GM08714 (cell line): Measurements from ENCODE around the gene PRDM1.

Experiments
- H3K4me3 ChIP-seq: fragments of 200-500 bp; sonication (Bioruptor generic); 2 replicates; pipeline ENCODE4 v1.5.1; 2014; ENCODE audit warnings: mild to moderate bottlenecking, low read length, inconsistent platforms
- ZNF274 ChIP-seq: IDR thresholded peaks from 2 replicates; pipeline ENCODE4 v1.6.1; 2012; ENCODE audit warnings: mild to moderate bottlenecking, low read depth, low read length

Gene PRDM1

DNA sequence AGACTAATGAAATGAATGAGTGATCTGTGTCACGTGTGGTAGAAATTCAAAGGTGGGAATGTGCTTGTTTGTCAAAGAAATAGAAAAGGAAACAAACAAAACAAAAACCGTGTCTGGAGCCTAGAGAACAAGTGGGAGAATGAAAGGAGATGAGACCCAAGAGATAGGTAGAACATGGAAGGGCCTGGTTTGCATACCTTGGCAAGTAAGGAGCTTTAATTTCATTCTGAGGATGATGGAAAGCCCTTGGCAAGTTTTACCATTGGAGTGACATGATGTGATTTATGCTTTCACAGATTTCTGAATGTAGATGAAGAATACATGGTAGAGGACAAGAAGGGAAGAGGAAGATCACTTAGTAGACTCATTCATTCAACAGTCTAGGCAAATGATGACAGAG lies 26.8 kb upstream of the PRDM1 start:
- TF ChIP-seq ZNF274 = no peak

DNA sequence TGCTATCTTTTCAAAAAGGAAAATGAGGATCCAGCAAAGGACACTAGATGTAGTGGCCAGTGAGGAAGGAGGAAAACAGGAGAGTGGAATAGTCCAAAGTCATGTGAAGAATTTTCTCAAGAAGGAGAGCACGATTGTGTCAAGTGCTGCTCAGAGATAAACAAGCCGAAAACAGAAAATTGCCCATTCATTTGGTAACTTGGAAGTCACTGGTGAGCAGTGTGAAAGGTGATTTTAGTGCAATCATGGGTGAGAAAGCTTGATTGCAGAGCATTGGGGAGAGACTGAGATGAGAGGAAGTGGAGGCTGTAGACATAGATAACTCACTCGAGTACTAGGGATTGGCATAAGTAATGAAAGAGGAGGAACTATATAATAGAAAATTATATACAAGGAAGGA lies 26.0 kb upstream of the PRDM1 start:
- no peak overlapping the region for H3K4me3 ChIP-seq
- no peak for TF ChIP-seq ZNF274

More for the DNA sequence above, 26.8 kb upstream of the PRDM1 start:
- H3K4me3 ChIP-seq = no peak overlapping the region

DNA sequence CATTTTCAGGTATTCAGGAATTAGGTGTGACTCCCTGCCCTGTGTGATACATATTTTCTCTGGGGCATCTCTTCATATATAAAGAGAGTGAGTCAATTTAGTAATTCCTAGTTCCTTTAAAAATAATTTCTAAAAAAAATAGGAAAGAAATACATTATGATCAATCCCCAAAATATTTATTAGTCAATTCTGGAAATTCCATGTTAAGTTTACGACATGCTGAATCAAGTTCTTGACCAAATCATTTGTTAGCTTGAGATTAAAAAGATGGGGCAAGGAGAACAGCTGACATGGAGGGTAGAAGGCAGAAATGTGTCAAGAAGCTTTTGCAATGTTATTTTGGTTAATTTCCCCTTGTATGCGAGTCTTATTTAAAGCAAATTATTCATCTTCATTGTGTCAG lies 22.7 kb upstream of the PRDM1 start:
- TF ChIP-seq ZNF274 = no peak
- H3K4me3 ChIP-seq = no peak overlapping the region

DNA sequence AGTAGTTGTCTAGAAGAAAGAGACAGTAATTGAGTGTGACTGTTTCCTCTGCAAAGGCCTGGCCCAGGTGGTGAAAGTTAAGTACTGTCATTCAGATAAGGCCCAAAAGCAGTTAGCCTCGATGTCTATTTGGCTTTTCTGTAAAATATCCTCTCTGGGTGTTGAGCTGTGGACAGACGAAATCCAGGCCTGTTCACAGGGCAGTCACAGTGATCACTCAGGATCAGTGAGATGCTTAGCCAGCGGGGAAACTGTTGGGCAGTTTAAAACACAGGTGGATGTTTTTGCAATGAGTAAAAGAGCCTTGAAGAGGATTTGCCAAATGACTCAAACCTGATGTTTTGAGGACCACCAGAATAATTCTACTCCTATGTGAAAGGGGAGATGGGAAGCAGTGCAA lies 22.0 kb upstream of the PRDM1 start:
- TF ChIP-seq ZNF274 = no peak
- no peak overlapping the region for H3K4me3 ChIP-seq

DNA sequence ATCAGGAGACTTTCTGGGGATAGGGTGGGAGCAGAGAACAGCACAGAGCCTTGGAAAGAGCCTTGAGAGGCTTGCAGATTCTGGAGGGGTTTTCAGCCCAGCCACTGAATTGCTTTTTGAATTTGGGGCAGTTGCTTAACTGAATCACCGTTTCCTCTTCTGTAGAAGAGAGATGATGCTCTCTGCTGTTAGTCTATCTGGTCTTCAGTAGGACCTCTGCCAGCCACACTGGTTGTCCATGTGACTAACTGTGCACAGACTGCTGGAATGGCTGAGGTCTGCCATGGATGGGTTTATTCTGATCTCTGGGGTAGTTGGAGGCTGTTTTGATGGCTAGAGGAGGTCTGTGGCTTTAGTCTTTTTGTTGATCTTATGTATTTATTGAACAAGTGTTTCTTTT lies 21.4 kb upstream of the PRDM1 start:
- H3K4me3 ChIP-seq = no peak overlapping the region
- TF ChIP-seq ZNF274 = no peak

DNA sequence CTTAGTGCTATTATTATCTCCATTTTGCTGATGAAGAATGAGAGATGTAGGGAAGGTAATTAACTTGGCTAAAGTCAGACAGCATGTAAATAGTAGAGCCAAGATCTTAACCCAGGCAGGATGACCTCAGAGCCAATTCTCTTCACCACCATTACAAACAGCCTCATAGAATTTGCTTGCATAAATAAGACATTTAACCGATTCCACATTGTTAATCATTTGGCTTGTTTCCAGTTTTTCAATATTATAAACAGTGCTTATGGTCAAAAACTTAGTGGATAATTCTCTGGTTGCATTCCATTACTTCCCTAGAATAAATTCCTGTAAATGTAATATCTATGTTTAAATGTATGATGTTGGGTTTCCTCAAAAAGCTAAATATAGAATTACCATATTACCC lies 19.1 kb upstream of the PRDM1 start:
- no peak overlapping the region for H3K4me3 ChIP-seq
- no peak for TF ChIP-seq ZNF274

DNA sequence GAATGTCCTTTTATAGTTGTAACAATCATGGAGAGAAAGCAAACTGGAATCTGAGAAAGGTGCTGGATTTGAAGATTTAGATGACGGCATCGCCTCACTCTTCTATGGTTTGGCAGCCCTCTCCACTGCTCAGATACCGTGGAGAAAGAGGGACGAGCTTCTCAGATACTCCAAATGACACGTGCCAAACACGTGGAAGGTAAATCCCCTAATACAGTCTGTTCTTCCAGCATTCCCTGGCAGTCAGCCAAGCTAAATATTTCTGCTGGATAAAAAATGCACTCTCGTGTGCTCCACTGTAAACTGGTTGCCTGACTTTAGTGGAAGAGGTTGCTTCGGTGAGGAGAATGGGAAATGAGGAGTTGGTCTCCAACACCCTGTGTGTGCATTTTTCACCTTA lies 16.7 kb upstream of the PRDM1 start:
- no peak for TF ChIP-seq ZNF274
- H3K4me3 ChIP-seq = no peak overlapping the region

DNA sequence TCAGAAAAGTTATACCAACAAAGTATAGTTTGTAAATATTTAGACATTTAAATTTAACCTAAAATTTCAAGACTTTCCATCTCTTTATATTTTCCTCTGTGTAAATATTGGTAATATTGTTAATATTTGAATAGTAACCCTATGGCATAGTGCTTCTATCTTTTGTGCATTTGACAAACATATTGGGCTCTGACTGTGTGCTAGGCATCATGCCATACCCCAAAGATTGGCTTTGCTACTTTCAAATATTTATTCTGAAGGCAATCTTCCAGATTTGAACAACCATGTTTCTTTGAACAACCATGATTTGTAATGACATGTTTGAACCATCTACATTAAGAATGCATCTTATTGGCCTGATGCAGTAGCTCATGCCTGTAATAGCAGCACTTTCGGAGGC lies 15.5 kb upstream of the PRDM1 start:
- no peak for TF ChIP-seq ZNF274
- no peak overlapping the region for H3K4me3 ChIP-seq

DNA sequence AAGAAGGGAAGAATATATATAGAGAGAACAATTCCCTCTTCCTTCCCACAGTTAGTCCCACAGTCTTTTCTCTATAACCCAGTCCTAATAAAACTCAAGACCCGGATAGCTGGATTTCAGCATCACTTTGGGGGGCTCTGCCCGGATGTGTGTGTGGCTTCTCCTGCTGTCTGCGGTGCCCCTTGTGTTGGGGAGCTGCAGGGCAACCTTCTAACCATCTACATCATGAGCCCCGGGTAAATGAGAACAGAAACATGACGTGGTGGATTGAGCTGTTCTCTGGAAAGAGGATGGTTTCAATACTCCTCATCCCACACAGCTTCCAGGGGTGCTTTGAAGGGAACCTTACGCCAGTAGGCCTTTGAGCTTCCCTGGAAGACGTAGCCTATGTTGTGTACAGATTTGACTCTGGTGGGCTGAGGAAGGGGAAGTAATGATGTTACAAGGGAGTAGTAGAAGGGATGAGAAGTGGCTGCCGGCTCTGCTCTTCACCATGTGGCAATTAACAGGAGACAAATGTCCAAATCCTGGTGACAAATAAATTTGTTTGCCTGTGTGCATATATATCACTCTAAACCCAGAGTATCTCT lies 13.5 kb upstream of the PRDM1 start:
- TF ChIP-seq ZNF274 = no peak
- no peak overlapping the region for H3K4me3 ChIP-seq

DNA sequence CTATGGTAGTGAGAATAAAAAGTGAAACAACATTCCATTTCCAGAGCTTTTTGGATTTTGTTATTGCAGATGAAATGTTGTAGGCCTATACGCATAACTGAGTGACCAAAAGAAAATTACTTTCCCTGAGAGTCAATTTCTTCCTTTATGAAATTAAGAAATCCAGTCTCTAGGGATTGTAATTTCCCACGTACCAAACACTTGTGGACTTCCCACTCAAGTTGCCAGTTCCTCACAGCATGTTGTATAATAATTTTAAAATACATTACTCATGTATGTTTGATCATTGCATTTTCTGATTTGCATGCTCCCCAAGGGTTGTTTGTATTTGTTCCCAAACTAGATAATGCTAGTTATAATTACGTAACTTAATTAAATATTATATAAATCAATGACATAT lies 12.0 kb upstream of the PRDM1 start:
- TF ChIP-seq ZNF274 = no peak
- no peak overlapping the region for H3K4me3 ChIP-seq

DNA sequence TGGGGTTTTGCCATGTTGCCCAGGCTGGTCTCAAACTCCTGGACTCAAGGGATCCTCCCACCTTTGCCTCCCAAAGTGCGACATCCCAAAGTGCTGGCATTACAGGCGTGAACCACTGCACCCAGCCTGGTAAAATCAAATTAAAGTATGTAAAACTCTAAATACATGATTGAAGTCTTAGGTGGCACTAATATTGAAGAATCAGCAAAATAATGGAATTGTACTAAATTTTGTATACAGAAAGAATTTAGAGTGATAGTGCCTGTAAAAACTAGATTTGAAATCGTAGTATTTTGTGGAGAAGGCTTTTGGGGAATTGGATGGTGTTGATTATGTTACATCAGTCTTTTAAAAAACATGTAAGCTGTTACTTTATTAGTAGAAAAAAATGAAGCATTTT lies 10.0 kb upstream of the PRDM1 start:
- no peak overlapping the region for H3K4me3 ChIP-seq
- no peak for TF ChIP-seq ZNF274

DNA sequence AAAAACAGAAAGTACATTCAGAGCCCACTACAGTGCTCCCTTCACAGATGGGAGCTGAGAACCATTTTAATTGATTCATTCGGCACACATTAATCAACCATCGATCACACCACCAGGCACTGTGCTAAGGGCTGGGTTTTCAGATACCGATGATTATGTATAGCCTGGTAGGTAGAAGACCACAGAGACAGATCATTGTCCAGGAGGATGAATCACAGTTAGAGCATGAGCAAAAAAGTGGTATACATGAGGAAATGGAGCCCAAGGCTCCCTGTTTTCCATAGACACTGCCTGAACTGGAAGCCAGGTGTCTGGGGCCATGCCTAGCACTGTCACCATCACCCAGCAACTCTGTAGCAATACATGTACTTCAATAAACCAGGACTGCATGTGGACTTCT lies 9.0 kb upstream of the PRDM1 start:
- no peak for TF ChIP-seq ZNF274

DNA sequence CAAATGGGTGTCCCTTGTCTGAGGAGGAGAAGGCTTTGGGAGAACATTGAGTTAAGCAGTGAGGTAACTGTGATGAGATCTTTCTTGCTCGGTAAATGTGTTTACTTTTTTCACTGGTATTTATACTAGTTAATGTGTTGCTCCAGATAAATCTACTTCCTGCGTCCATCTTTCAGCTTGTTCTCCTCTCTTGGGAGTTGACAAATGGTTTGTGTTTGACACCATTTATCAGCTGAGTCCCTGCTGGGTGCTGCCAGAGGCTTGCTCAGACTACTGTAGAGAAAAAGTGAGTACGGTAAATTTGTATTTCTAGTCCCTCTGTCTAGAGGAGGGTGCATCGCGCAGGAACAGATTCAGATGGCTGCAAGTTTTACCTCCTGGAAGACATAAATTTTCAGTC lies 8.3 kb upstream of the PRDM1 start:
- H3K4me3 ChIP-seq = no peak overlapping the region
- no peak for TF ChIP-seq ZNF274

More for the DNA sequence above, 9.0 kb upstream of the PRDM1 start:
- H3K4me3 ChIP-seq = no peak overlapping the region

DNA sequence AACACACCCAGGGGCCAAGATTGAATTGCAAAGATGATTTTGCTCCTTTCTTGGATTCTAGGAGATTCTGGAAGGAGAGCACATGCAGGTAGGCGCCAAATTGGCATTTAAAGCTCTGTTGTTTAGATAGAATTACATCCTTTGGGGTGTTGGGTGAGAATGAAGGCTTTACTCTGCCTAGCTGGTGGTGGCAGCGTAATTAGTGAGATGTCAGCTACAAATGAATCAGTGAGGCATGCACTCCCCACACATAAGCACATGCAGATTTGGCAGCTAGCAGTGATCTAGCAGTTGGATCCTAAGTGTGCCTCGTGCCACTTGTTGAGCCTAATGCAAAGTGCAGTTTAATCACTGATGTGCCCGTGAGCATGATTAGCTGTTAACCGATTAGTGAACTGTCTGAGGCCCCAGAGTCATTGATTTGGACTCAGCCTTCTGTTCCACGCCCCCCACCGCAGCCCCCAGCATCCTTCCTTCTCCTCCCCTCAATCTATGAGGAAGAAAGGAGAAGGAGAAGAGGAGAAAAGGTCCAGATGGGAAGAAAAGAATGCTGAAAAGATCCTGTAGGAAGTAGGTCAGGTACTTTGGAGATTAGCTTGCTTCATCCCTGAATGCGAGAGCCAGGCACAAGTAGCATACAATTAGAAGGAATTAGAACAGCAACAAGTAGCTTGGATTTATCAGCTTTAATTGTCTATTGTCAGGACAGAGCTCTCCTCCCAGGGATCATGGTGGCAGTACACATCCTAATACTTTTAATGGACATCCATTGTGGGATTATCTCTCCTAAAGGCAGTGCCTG lies 6.0 kb upstream of the PRDM1 start:
- no peak overlapping the region for H3K4me3 ChIP-seq
- no peak for TF ChIP-seq ZNF274

DNA sequence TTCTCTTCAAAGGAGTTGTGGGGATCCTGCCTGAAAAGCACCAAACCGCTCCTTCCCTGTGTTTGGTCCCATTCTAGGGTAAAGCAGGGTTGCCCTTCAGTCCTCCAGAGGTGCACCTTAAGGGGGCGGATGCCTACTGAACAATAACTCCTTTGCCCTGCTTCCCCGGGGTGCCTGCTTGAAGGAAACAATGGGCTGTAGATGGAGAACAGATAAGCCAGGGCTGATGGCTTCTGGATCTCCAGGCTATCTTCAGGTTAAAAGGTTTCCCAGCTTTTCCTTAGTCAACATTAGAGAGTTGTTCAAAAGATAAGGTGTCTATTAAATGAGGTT lies 5.4 kb upstream of the PRDM1 start:
- no peak for TF ChIP-seq ZNF274
- H3K4me3 ChIP-seq = no peak overlapping the region

DNA sequence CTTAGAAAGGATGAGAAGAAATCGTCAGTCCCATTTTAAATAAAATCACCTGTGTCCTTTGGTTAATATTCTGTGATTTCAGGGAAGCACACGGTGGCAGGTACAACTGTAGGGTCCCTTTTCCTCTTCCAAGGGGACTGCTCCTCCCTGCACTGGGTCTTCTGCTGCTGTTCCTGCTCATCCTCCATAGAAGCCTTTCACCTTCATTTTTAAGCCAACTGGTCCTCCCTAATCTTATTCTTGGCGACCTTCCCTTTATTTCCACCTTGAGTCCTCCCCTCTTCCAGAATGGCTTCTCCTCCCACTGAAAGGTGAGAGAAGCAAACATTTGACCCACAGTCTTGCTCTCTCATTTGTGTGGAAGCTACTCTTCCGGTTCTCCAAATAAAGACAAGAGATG lies 4.4 kb upstream of the PRDM1 start:
- TF ChIP-seq ZNF274 = no peak

More for the DNA sequence above, 4.4 kb upstream of the PRDM1 start:
- no peak overlapping the region for H3K4me3 ChIP-seq
